ENCODE measurements around the gene PDLIM5. TPM values are rescaled to one million over a fixed set of nuclear protein-coding genes. Genes with fewer than 3 reads are reported as not detected.

The PDLIM5 gene
- total RNA-seq, 1 experiment from 2014 or later, result 44.7 TPM

DNA sequence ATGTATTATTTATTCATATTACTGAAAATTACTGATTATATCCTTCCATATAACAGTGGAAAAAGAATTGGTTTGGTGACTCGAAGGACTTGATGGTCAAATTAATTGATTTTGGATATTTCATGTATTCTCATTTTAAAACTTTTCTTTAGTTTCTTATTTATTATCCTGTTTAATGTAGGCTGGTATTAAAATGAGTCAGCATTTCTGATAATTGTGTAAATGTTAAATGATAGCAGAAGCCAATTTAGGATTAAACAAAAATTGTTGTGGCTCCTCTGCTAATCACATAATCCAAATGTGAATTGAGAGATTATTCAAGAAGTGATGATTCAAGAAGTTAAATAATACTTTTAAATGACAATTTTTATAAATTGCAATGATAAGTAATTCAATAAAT lies 38.7 kb downstream of the PDLIM5 start:
- in situ Hi-C loops (cut with HindIII; ENCODE audit: low pct_unique_long_range_greater_than_20kb, low sequenced_read_pairs) (no loop called here), intact Hi-C loops (cut with micrococcal nuclease; ENCODE audit: unreplicated experiment) (no loop called here)
- no TSS peak for BruUV-seq (replicated peaks)
- ChIA-PET CTCF (no interaction called here), POLR2A (no interaction called here)
- Histone ChIP-seq H3K27me3 (ENCODE audit: control insufficient read depth, insufficient read depth, low read length) (no peaks in the 10 kb centered on the region), H3K36me3 (ENCODE audit: control insufficient read depth, insufficient read depth, low read length) (no peaks in the 10 kb centered on the region), H3K27ac (ENCODE audit: low read length) (no peak overlapping the region), H3K9me3 (ENCODE audit: control insufficient read depth, insufficient read depth, low read depth, low read length) (no peaks in the 10 kb centered on the region), H3K4me1 (ENCODE audit: control insufficient read depth, insufficient read depth, low read length) (peaks cover 6% of the 10 kb centered on the region), H3K4me3 (ENCODE audit: low read depth in 2 of 2, low read length in 2 of 2) (no peak overlapping the region)
- no peak for TF ChIP-seq POLR2AphosphoS5 (IDR thresholded peaks at IDR 0.05; ENCODE audit: low read depth, low read length)
- TF ChIP-seq, protein P1, sequence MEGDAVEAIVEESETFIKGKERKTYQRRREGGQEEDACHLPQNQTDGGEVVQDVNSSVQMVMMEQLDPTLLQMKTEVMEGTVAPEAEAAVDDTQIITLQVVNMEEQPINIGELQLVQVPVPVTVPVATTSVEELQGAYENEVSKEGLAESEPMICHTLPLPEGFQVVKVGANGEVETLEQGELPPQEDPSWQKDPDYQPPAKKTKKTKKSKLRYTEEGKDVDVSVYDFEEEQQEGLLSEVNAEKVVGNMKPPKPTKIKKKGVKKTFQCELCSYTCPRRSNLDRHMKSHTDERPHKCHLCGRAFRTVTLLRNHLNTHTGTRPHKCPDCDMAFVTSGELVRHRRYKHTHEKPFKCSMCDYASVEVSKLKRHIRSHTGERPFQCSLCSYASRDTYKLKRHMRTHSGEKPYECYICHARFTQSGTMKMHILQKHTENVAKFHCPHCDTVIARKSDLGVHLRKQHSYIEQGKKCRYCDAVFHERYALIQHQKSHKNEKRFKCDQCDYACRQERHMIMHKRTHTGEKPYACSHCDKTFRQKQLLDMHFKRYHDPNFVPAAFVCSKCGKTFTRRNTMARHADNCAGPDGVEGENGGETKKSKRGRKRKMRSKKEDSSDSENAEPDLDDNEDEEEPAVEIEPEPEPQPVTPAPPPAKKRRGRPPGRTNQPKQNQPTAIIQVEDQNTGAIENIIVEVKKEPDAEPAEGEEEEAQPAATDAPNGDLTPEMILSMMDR (IDR thresholded peaks at IDR 0.05), result no peak
- TF ChIP-seq TCF7L2 (IDR thresholded peaks at IDR 0.05; ENCODE audit: low read depth, low read length), result no peak
- TF ChIP-seq, protein P2, sequence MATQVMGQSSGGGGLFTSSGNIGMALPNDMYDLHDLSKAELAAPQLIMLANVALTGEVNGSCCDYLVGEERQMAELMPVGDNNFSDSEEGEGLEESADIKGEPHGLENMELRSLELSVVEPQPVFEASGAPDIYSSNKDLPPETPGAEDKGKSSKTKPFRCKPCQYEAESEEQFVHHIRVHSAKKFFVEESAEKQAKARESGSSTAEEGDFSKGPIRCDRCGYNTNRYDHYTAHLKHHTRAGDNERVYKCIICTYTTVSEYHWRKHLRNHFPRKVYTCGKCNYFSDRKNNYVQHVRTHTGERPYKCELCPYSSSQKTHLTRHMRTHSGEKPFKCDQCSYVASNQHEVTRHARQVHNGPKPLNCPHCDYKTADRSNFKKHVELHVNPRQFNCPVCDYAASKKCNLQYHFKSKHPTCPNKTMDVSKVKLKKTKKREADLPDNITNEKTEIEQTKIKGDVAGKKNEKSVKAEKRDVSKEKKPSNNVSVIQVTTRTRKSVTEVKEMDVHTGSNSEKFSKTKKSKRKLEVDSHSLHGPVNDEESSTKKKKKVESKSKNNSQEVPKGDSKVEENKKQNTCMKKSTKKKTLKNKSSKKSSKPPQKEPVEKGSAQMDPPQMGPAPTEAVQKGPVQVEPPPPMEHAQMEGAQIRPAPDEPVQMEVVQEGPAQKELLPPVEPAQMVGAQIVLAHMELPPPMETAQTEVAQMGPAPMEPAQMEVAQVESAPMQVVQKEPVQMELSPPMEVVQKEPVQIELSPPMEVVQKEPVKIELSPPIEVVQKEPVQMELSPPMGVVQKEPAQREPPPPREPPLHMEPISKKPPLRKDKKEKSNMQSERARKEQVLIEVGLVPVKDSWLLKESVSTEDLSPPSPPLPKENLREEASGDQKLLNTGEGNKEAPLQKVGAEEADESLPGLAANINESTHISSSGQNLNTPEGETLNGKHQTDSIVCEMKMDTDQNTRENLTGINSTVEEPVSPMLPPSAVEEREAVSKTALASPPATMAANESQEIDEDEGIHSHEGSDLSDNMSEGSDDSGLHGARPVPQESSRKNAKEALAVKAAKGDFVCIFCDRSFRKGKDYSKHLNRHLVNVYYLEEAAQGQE (IDR thresholded peaks at IDR 0.05; ENCODE audit: insufficient read depth in 1 of 2, low read depth in 2 of 2, low read length in 1 of 2), result no peak
- TF ChIP-seq SIN3A (IDR thresholded peaks at IDR 0.05; ENCODE audit: borderline replicate concordance, insufficient read depth, low read depth, low read length), result no peak
- DNase-seq (ENCODE audit: low read depth, low spot score) (no peak), ATAC-seq (no peak)

DNA sequence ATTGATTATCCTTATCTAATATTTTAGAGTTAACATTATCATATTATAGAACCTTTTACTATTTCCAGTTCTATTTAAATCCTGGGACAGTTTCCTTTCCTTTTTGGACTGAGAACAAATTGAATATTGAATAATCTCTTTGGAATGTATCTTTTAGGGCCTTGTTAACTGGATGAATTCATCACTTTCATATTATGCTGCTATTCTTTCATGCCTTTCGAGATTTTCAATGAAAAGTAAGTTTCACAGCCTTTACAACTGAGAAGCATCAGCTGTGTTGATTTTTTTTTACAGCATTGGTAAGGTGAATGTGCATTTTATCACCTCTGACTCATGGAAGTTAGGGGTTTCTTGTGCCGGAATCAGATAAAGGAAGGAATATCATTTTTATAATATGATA lies 39.6 kb downstream of the PDLIM5 start:
- in situ Hi-C loops (cut with HindIII; ENCODE audit: low pct_unique_long_range_greater_than_20kb, low sequenced_read_pairs) (no loop called here), intact Hi-C loops (cut with micrococcal nuclease; ENCODE audit: unreplicated experiment) (no loop called here)
- Histone ChIP-seq H3K27me3 (ENCODE audit: control insufficient read depth, insufficient read depth, low read length) (no peaks in the 10 kb centered on the region), H3K4me1 (ENCODE audit: control insufficient read depth, insufficient read depth, low read length) (peaks cover 6% of the 10 kb centered on the region), H3K27ac (ENCODE audit: low read length) (no peak overlapping the region), H3K4me3 (ENCODE audit: low read depth in 2 of 2, low read length in 2 of 2) (no peak overlapping the region), H3K9me3 (ENCODE audit: control insufficient read depth, insufficient read depth, low read depth, low read length) (no peaks in the 10 kb centered on the region), H3K36me3 (ENCODE audit: control insufficient read depth, insufficient read depth, low read length) (no peaks in the 10 kb centered on the region)
- no peak for DNase-seq (ENCODE audit: low read depth, low spot score)
- CTCF ChIA-PET, result no interaction called here
- TF ChIP-seq SIN3A (IDR thresholded peaks at IDR 0.05; ENCODE audit: borderline replicate concordance, insufficient read depth, low read depth, low read length), result no peak
- TF ChIP-seq, protein P2 (IDR thresholded peaks at IDR 0.05; ENCODE audit: insufficient read depth in 1 of 2, low read depth in 2 of 2, low read length in 1 of 2), result no peak
- no peak for TF ChIP-seq TCF7L2 (IDR thresholded peaks at IDR 0.05; ENCODE audit: low read depth, low read length)
- TF ChIP-seq, protein P1 (IDR thresholded peaks at IDR 0.05), result no peak
- no peak for TF ChIP-seq POLR2AphosphoS5 (IDR thresholded peaks at IDR 0.05; ENCODE audit: low read depth, low read length)
- POLR2A ChIA-PET, result interaction anchor here (0.6 kb wide), 1 partner anchor 35 kb away, joined by 6 read pairs; no protein-coding TSS in a partner anchor
- ATAC-seq, result no peak
- BruUV-seq (replicated peaks), result no TSS peak
